ENCODE results near the gene FAM135A.

DNA sequence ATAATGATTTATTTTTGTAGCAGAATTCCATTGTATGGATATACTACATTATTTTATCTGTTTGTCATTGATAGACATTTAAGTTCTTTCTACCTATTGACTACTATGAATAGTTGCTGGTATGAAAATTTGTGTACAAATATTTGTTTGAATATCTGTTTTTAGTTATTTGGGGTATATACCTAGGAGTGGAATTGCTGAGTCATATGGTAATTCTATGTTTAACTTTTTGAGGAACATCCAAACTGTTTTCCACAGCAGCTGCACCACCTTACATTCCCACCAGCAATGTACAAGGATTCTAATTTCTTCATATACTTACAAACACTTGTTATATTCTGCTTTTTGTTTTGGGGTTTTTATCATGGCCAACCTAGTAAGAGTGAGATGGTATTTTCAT, 97.3 kb downstream of the FAM135A start:
- TF ChIP-seq, protein P1, sequence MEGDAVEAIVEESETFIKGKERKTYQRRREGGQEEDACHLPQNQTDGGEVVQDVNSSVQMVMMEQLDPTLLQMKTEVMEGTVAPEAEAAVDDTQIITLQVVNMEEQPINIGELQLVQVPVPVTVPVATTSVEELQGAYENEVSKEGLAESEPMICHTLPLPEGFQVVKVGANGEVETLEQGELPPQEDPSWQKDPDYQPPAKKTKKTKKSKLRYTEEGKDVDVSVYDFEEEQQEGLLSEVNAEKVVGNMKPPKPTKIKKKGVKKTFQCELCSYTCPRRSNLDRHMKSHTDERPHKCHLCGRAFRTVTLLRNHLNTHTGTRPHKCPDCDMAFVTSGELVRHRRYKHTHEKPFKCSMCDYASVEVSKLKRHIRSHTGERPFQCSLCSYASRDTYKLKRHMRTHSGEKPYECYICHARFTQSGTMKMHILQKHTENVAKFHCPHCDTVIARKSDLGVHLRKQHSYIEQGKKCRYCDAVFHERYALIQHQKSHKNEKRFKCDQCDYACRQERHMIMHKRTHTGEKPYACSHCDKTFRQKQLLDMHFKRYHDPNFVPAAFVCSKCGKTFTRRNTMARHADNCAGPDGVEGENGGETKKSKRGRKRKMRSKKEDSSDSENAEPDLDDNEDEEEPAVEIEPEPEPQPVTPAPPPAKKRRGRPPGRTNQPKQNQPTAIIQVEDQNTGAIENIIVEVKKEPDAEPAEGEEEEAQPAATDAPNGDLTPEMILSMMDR (IDR thresholded peaks at IDR 0.05) = no peak
- TF ChIP-seq POLR2A (IDR thresholded peaks at IDR 0.05) = no peak
